NCI-H187 treated with DMSO at 0.1 percent for 48 hours (cell line): ENCODE data around the gene HBG1.

Experiments
- DNase-seq: peaks from one replicate; lab custom pipeline; 2025; lab: John Stamatoyannopoulos, UW

Gene HBG1

GRCh38 chr11:5225480-5225871 lies 24.2 kb downstream of the HBG1 start:
- DNase-seq, result no peak

- DNase-seq, result no peak
Observed at GRCh38 chr11:5224538-5225479, 24.8 kb downstream of the HBG1 start.

- DNase-seq, result no peak
Observed at GRCh38 chr11:5223686-5224085, 26.0 kb downstream of the HBG1 start.

- no peak for DNase-seq
Observed at GRCh38 chr11:5223146-5223545, 26.5 kb downstream of the HBG1 start.

GRCh38 chr11:5210376-5210885 lies 39.2 kb downstream of the HBG1 start:
- no peak for DNase-seq

GRCh38 chr11:5204787-5205186 lies 44.9 kb downstream of the HBG1 start:
- DNase-seq, result no peak

- no peak for DNase-seq
Observed at GRCh38 chr11:5203366-5203765, 46.3 kb downstream of the HBG1 start.

GRCh38 chr11:5200582-5200981 lies 49.1 kb downstream of the HBG1 start, which contains the start of gene OR51V1:
Gene OR51V1, minus strand, starts transcription at chr11:5200682. Its CDS starts 0 bp downstream, at chr11:5200682.
- no peak for DNase-seq

GRCh38 chr11:5198285-5198684 lies 51.4 kb downstream of the HBG1 start:
- no peak for DNase-seq
